ENCODE results near the gene RDH13.
"Not testable (repeated sequence)": the region's sequence is repeated elsewhere in the genome, so short reads cannot be mapped to it uniquely, and the experiment has no call there.

Gene RDH13

GRCh38 chr19:55032170-55032800, 30.7 kb downstream of the RDH13 start:
- DNase-seq: no peak
- peaks cover 2% of the 10 kb centered on the region for H3K27me3 Mint-ChIP-seq
- no peak for ATAC-seq
- no peak overlapping the region for H3K4me3 Mint-ChIP-seq
- H3K9me3 Mint-ChIP-seq: no peaks in the 10 kb centered on the region
- no peaks in the 10 kb centered on the region for H3K36me3 Mint-ChIP-seq (ENCODE audit: low read depth)
- no peak overlapping the region for H3K27ac Mint-ChIP-seq
- H3K4me1 Mint-ChIP-seq: no peaks in the 10 kb centered on the region

DNA sequence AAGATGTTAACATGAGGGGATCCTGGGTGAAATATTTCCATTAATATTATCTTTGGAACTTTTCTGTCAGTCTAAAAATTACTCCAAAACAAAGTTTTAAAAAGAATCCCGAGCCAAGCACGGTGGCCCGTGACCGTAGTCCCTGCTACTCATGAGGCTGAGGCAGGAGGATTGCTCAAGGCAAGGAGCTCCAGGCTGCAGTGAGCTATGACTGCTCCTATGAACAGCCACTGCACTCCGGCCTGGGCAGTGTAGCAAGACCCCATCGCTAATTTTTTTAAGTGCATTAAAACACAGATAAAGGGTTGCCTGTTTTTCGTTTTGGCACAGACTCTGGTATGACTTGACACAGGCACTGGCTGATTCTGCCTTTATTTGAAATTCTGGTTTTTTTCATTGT, 31.8 kb downstream of the RDH13 start:
- no peak overlapping the region for H3K27ac Mint-ChIP-seq

GRCh38 chr19:55028757-55029156, 34.2 kb downstream of the RDH13 start:
- H3K27me3 Mint-ChIP-seq: no peaks in the 10 kb centered on the region
- H3K4me3 Mint-ChIP-seq: no peak overlapping the region
- DNase-seq: no peak
- ATAC-seq: no peak
- H3K4me1 Mint-ChIP-seq: no peaks in the 10 kb centered on the region
- peaks cover 5% of the 10 kb centered on the region for H3K9me3 Mint-ChIP-seq
- no peak overlapping the region for H3K27ac Mint-ChIP-seq
- peaks cover 3% of the 10 kb centered on the region for H3K36me3 Mint-ChIP-seq (ENCODE audit: low read depth)

More for the DNA sequence above, 31.8 kb downstream of the RDH13 start:
- ATAC-seq: no peak
- Mint-ChIP-seq H3K27me3 (no peaks in the 10 kb centered on the region), H3K9me3 (peaks cover 2% of the 10 kb centered on the region), H3K4me3 (no peak overlapping the region), H3K4me1 (no peaks in the 10 kb centered on the region), H3K36me3 (ENCODE audit: low read depth) (peaks cover 2% of the 10 kb centered on the region)
- DNase-seq: no peak

DNA sequence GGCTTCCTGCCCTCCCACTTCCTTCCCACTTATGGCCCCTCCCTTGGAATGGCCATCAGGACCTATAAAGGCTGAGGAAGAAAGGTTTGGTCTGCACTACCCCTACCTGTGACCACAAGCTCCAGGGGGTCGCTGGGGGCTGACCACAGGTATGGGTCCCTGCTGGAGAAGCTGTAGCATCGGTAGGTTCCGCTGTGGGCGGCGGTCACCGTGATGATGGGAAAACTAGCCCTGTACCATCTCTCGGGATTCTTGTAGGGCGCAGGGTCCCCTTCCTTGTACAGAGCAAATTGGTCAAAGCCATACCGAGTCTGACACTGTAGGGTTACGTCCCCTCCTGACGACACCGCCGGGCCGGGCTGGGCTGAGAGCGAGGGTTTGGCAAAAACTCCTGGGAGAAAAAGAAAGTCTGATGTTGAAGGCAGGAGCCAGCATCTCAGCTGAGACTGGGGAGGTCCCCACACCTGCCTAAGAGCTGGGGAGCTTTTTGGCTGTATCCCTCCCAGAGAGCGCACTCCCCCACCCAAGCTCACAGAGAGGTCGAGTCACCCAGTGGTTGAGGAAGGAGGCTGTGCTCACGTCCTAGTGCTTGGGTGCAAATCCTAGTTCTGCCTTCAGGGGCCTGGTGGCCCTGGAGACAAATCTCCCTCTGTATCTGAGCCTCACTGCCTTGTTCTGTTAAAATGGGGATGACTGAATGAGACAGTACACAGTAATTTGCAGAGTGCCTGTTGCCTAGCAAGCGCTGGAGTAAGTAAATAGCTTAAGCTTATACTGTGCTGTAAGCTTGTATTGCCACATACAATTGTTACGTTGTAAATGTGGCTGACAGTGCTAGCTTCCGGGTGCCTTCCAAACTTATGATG, 35.2 kb downstream of the RDH13 start:
- Mint-ChIP-seq H3K36me3 (ENCODE audit: low read depth) (peaks cover 3% of the 10 kb centered on the region), H3K27ac (no peak overlapping the region), H3K27me3 (no peaks in the 10 kb centered on the region), H3K4me1 (no peaks in the 10 kb centered on the region), H3K9me3 (peaks cover 11% of the 10 kb centered on the region), H3K4me3 (no peak overlapping the region)
- DNase-seq: no peak
- no peak for ATAC-seq

- not testable (repeated sequence) for H3K27ac Mint-ChIP-seq; ATAC-seq; H3K36me3 Mint-ChIP-seq (ENCODE audit: low read depth); H3K4me1 Mint-ChIP-seq; H3K27me3 Mint-ChIP-seq; DNase-seq; H3K4me3 Mint-ChIP-seq
- H3K9me3 Mint-ChIP-seq: peaks cover 14% of the 10 kb centered on the region
Observed at GRCh38 chr19:55027140-55027471, 35.8 kb downstream of the RDH13 start.

GRCh38 chr19:55024111-55024510, 38.8 kb downstream of the RDH13 start:
- Mint-ChIP-seq H3K27ac (no peak overlapping the region), H3K27me3 (no peaks in the 10 kb centered on the region), H3K36me3 (ENCODE audit: low read depth) (peaks cover 9% of the 10 kb centered on the region), H3K4me3 (no peak overlapping the region), H3K9me3 (peaks cover 23% of the 10 kb centered on the region), H3K4me1 (no peaks in the 10 kb centered on the region)
- ATAC-seq: no peak
- no peak for DNase-seq

DNA sequence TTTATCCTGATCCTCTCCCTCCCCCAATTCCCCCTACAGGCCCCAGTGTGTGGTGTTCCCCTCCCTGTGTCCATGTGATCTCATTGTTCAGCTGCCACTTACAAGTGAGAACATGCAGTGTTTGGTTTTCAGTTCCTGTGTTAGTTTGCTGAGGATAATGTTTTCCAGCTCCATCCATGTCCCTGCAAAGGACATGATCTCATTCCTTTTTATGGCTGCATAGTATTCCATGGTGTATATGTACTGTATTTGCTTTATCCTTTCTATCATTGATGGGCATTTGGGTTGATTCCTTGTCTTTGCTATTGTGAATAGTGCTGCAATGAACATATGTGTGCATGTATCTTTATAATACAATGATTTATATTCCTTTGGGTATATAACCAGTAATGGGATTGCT, 42.6 kb downstream of the RDH13 start:
- not testable (repeated sequence) for H3K27me3 Mint-ChIP-seq; H3K36me3 Mint-ChIP-seq (ENCODE audit: low read depth); H3K27ac Mint-ChIP-seq; ATAC-seq; H3K4me3 Mint-ChIP-seq; H3K4me1 Mint-ChIP-seq; DNase-seq
- H3K9me3 Mint-ChIP-seq: peaks cover 21% of the 10 kb centered on the region

- Mint-ChIP-seq H3K4me1 (no peaks in the 10 kb centered on the region), H3K27ac (no peak overlapping the region), H3K9me3 (peaks cover 24% of the 10 kb centered on the region), H3K27me3 (no peaks in the 10 kb centered on the region), H3K4me3 (no peak overlapping the region), H3K36me3 (ENCODE audit: low read depth) (peaks cover 13% of the 10 kb centered on the region)
- ATAC-seq (no peak), DNase-seq (no peak)
Observed at GRCh38 chr19:55018633-55019032, 44.3 kb downstream of the RDH13 start.

DNA sequence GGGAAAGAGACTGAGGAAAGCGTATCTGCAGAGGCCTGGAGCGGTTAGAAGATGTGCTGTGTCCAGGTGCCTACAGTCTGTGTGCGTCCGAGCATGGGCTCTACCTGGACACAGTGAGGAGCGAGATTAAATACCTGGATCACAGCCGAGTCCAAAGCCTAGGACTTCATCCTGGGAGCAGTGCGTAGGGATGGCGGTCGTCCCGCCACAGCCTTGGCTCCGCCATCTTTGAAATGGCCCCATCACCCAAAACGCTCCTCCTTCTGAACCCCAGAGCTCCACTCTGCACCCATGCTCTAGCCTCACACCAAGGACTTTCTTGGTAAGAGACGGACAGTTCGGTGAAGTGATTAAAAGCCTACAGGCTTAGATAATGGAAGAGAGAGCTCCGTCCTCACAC, 44.7 kb downstream of the RDH13 start:
- no peak overlapping the region for H3K27ac Mint-ChIP-seq
- H3K36me3 Mint-ChIP-seq (ENCODE audit: low read depth): peaks cover 13% of the 10 kb centered on the region
- ATAC-seq (no peak), DNase-seq (no peak)
- H3K9me3 Mint-ChIP-seq: peaks cover 21% of the 10 kb centered on the region
- H3K4me3 Mint-ChIP-seq: no peak overlapping the region
- peaks cover 2% of the 10 kb centered on the region for H3K27me3 Mint-ChIP-seq
- H3K4me1 Mint-ChIP-seq: no peaks in the 10 kb centered on the region

DNA sequence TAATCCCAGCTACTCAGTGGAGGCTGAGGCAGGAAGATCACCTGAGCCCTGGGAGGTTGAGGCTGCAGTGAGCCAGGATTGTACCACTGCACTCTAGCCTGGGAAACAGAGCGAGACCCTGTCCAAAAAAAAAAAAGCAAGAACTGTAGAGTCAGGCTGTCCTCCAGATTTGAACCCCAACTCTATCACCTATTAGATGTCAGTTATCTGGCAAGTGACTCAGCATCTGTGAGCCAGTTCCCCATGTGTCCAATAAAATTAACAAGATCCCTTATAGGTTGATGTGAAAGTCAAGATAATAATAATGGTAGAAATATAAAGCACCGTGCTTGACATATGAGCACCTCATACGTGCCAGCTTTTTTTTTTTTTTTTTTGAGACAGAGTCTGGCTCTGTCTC, 46.9 kb downstream of the RDH13 start:
- H3K27me3 Mint-ChIP-seq: peaks cover 2% of the 10 kb centered on the region
- H3K4me3 Mint-ChIP-seq: no peak overlapping the region
- peaks cover 17% of the 10 kb centered on the region for H3K9me3 Mint-ChIP-seq
- DNase-seq (no peak), ATAC-seq (no peak)
- H3K4me1 Mint-ChIP-seq: no peaks in the 10 kb centered on the region
- H3K27ac Mint-ChIP-seq: no peak overlapping the region
- H3K36me3 Mint-ChIP-seq (ENCODE audit: low read depth): peaks cover 16% of the 10 kb centered on the region

DNA sequence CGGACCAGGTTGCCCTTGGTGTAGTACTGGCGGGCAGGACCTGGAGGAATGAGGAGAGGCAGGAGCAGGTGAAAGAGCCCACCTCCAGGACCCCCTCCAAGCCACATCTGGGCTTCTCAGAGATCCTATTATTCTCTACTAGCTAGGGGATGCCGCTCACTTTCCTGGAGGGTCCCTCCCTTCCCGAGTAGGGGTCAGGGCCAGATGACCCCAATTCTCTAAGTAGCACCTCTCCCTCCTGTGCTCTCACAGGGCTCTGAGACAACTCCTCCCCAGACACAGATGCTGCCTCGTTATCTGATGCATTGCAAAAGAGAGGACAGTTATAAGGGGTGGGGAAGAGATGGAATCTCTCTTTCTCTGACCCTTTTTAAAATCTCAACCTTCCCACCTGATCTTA, 47.8 kb downstream of the RDH13 start:
- H3K27ac Mint-ChIP-seq: no peak overlapping the region
- no peak overlapping the region for H3K4me3 Mint-ChIP-seq
- H3K9me3 Mint-ChIP-seq: peaks cover 20% of the 10 kb centered on the region
- peaks cover 2% of the 10 kb centered on the region for H3K27me3 Mint-ChIP-seq
- no peak for DNase-seq
- ATAC-seq: no peak
- peaks cover 18% of the 10 kb centered on the region for H3K36me3 Mint-ChIP-seq (ENCODE audit: low read depth)
- no peaks in the 10 kb centered on the region for H3K4me1 Mint-ChIP-seq

DNA sequence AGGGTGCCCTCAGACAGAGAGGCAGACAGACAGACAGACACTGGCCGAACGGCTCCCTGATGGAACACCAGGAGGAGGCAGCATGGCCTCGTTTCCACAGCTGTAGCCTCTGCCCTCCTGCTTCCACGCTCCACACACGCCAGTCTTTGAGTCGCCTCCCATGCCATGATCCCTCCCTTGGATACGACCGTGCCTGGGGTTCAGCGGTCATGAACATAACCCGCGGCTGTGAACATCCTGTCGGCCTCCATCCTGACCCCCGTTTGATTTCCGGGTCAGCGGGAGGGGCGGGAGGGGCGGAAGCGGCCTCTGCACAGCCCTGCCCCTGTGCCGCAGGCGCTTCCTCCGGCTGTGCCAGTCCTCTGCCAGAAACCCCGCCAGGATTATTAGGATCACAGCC, 48.2 kb downstream of the RDH13 start:
- Mint-ChIP-seq H3K27ac (no peak overlapping the region), H3K27me3 (peaks cover 2% of the 10 kb centered on the region), H3K4me1 (no peaks in the 10 kb centered on the region), H3K9me3 (peaks cover 20% of the 10 kb centered on the region), H3K36me3 (ENCODE audit: low read depth) (peaks cover 18% of the 10 kb centered on the region), H3K4me3 (no peak overlapping the region)
- DNase-seq: no peak
- ATAC-seq: no peak

- Mint-ChIP-seq H3K27me3 (peaks cover 2% of the 10 kb centered on the region), H3K4me3 (no peak overlapping the region), H3K36me3 (ENCODE audit: low read depth) (peaks cover 25% of the 10 kb centered on the region), H3K27ac (no peak overlapping the region), H3K4me1 (no peaks in the 10 kb centered on the region), H3K9me3 (peaks cover 25% of the 10 kb centered on the region)
- ATAC-seq (no peak), DNase-seq (no peak)
Observed at GRCh38 chr19:55013596-55013995, 49.4 kb downstream of the RDH13 start.

DNA sequence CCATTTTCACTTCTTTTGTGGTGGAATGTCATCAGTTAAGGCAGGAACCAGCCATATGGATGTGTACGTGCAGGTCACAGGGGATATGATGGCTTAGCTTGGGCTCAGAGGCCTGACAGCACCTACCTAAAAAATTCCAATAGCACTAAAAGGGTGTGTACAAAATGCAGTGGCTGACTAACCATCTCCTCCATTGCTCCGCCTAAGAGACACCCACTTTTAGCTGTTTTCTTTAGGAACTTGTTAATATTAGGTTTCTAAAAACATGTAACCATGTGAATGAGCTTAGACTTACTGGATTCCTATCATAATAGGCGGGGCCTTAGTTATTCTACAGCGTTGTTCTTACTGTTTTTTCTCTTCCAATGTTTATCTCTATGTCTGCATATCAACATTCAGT, 50.6 kb downstream of the RDH13 start:
- Mint-ChIP-seq H3K9me3 (peaks cover 35% of the 10 kb centered on the region), H3K36me3 (ENCODE audit: low read depth) (peaks cover 28% of the 10 kb centered on the region), H3K27me3 (peaks cover 2% of the 10 kb centered on the region), H3K4me3 (no peak overlapping the region), H3K4me1 (no peaks in the 10 kb centered on the region), H3K27ac (no peak overlapping the region)
- DNase-seq (no peak), ATAC-seq (no peak)

GRCh38 chr19:55010561-55010960, 52.4 kb downstream of the RDH13 start:
- peaks cover 43% of the 10 kb centered on the region for H3K9me3 Mint-ChIP-seq
- H3K36me3 Mint-ChIP-seq (ENCODE audit: low read depth): peaks cover 36% of the 10 kb centered on the region
- H3K27me3 Mint-ChIP-seq, DNase-seq, ATAC-seq, H3K4me1 Mint-ChIP-seq, H3K4me3 Mint-ChIP-seq, H3K27ac Mint-ChIP-seq: not testable (repeated sequence)

All from activated naive CD8-positive, alpha-beta T cell treated with anti-CD3 and anti-CD28 coated beads, Interleukin-2, amount 50 U/mL, for 24 hours (primary cell).